ENCODE measurements around the gene CMTM8. TPM values are rescaled to one million over a fixed set of nuclear protein-coding genes. Genes with fewer than 3 reads are reported as not detected.
A peak's percentile ranks its signal among the peaks of the same experiment; 100 is the strongest.

CMTM8 gene
- total RNA-seq, 6 experiments from 2014 or later, result 13.3 to 27.1 (median 20.9) TPM

- Histone ChIP-seq H3K9me3 (no peaks in the 10 kb centered on the region), H3K27me3 (no peaks in the 10 kb centered on the region), H3K4me1 (no peaks in the 10 kb centered on the region), H3K36me3 (no peaks in the 10 kb centered on the region), H3K27ac (no peak overlapping the region), H3K4me3 (no peak overlapping the region)
- 49% methylated on average over 7 of the region's 10 CpGs for WGBS (ENCODE audit: insufficient coverage, low coverage, low lambda C conversion rate, missing lambda C conversion rate)
- no peak for TF ChIP-seq POLR2A (IDR thresholded peaks at IDR 0.05)
- TF ChIP-seq CTCF (IDR thresholded peaks at IDR 0.05), result no peak
- DNase-seq (no peak), ATAC-seq (peak; percentile 22 to 65 (median 36))
- intact Hi-C loops (cut with DNase I), result no loop called here
These were observed 37.3 kb upstream of the CMTM8 start for GRCh38 chr3:32200992-32201758.

DNA sequence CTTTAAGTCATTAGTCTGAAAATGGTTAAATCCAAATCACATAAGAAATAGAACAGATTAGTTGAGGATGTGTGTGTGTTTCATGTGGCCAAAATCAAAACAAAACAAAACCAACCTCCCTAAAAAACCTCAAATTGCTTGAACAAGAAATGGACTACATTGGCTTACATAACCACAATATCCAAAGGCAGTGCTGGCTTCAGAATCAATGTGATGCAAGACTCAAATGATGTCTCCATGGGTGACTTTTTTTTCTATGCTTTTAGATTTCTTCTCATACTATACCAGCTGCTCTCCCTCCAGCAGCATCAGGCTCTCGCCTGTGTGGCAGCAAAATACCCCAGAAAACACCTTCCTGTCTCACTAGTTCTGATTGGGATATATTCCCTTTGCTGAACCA is 36.0 kb upstream of the CMTM8 start:
- WGBS (ENCODE audit: insufficient coverage, low coverage, low lambda C conversion rate, missing lambda C conversion rate), result 100% methylated on average over 1 of the region's 1 CpG

DNA sequence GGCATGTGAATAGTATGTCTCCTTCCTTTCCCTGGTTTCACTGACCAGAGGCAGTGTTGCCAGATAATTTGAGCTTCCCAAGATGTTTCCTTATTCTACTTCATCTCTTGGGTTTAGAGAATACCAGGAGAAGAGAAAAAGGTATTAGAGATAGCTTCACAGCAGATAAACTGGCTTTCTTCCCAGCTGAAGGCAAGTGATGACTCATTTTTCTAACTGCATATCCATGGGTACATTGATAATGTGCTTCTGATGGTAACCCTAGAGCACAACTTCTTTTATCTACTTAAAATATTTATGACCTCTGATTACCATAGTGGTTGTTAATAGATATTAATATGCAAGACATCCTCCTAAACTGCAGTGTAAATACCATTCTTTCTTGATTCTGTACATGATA is 34.6 kb upstream of the CMTM8 start:
- Histone ChIP-seq H3K36me3 (no peaks in the 10 kb centered on the region), H3K4me3 (no peak overlapping the region), H3K27me3 (no peaks in the 10 kb centered on the region), H3K27ac (no peak overlapping the region), H3K4me1 (no peaks in the 10 kb centered on the region), H3K9me3 (no peaks in the 10 kb centered on the region)
- DNase-seq (no peak), ATAC-seq (peak in 3 of 4 donors; percentile 32 to 86 (median 62))
- TF ChIP-seq POLR2A (IDR thresholded peaks at IDR 0.05), result no peak
- intact Hi-C loops (cut with DNase I), result no loop called here

More for the DNA sequence above, 36.0 kb upstream of the CMTM8 start:
- H3K27me3 ChIP-seq, result no peaks in the 10 kb centered on the region
- H3K36me3 ChIP-seq, result no peaks in the 10 kb centered on the region
- ATAC-seq (peak in 1 of 4 donors; percentile 32), DNase-seq (no peak)
- H3K4me3 ChIP-seq, result no peak overlapping the region
- no peaks in the 10 kb centered on the region for H3K9me3 ChIP-seq
- H3K27ac ChIP-seq, result no peak overlapping the region
- TF ChIP-seq POLR2A (IDR thresholded peaks at IDR 0.05) (no peak), CTCF (IDR thresholded peaks at IDR 0.05) (no peak)
- intact Hi-C loops (cut with DNase I), result no loop called here
- H3K4me1 ChIP-seq, result no peaks in the 10 kb centered on the region

DNA sequence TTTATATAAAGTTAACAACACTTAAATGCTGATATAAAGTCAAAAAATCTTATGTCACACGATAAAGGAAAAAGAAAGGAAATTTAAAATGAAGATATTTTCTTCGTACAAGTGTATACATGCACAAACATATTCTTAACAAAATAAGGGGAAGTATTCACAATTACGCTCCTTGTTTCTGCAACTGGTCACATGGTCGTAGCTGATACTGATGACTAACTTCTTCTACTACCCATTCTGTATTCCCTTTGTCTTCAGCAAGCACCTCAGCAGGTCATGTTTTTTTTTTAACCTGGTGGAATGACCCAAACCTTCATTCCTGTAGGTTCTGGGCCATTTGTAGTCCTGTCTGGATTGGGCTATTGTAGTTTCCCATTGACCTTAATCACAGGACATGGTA is 30.0 kb upstream of the CMTM8 start:
- 71% methylated on average over 4 of the region's 4 CpGs for WGBS (ENCODE audit: insufficient coverage, low coverage, low lambda C conversion rate, missing lambda C conversion rate)

More for the DNA sequence above, 30.0 kb upstream of the CMTM8 start:
- H3K27ac ChIP-seq, result no peak overlapping the region
- DNase-seq (no peak), ATAC-seq (no peak)
- no peaks in the 10 kb centered on the region for H3K4me1 ChIP-seq
- H3K9me3 ChIP-seq, result no peaks in the 10 kb centered on the region
- H3K4me3 ChIP-seq, result no peak overlapping the region
- H3K27me3 ChIP-seq, result no peaks in the 10 kb centered on the region
- TF ChIP-seq CTCF (IDR thresholded peaks at IDR 0.05) (no peak), POLR2A (IDR thresholded peaks at IDR 0.05) (no peak)
- no peaks in the 10 kb centered on the region for H3K36me3 ChIP-seq
- intact Hi-C loops (cut with DNase I), result no loop called here

Measured in right lobe of liver (tissue), 6 donors.